Measurements from ENCODE around the gene TUB. TPM values are rescaled to one million over a fixed set of nuclear protein-coding genes. Genes with fewer than 3 reads are reported as not detected.

The TUB gene
- total and polyA plus RNA-seq, 8 donors: 0.68 to 2.2 (median 1.5) TPM

DNA sequence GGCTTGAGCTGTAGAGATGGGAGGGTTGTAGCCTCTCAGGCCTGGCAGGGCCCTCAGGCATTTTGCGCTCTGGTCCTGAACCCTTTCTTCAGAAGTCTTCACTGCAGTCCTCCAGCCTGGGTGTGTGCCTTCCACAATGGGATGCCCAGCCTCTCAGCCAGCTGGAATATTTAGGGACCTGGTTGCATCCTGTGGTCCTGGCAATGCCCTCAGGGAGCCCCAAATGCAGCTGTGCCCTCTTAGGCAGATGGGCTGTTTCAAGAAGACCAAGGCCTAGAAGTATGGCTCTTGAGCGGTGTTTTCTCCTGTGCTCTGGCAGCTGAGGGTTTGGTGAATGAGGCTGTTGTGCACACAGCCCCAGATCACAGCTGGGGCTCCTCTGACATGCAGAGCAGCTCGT, 6.7 kb downstream of the TUB start:
- intact Hi-C loops (cut with DNase I): loop anchor here in 1 of 3 donors (5.0 kb wide), 1 partner anchor 55 kb away; no protein-coding TSS in a partner anchor
- Histone ChIP-seq H3K4me3 (no peak overlapping the region), H3K27ac (no peak overlapping the region), H3K27me3 (no peaks in the 10 kb centered on the region), H3K36me3 (no peaks in the 10 kb centered on the region), H3K4me1 (no peaks in the 10 kb centered on the region), H3K9me3 (no peaks in the 10 kb centered on the region)
- FAIRE-seq (no peak), ATAC-seq (no peak), DNase-seq (peak in 1 of 6 donors; percentile 13)
- TF ChIP-seq, protein P1, sequence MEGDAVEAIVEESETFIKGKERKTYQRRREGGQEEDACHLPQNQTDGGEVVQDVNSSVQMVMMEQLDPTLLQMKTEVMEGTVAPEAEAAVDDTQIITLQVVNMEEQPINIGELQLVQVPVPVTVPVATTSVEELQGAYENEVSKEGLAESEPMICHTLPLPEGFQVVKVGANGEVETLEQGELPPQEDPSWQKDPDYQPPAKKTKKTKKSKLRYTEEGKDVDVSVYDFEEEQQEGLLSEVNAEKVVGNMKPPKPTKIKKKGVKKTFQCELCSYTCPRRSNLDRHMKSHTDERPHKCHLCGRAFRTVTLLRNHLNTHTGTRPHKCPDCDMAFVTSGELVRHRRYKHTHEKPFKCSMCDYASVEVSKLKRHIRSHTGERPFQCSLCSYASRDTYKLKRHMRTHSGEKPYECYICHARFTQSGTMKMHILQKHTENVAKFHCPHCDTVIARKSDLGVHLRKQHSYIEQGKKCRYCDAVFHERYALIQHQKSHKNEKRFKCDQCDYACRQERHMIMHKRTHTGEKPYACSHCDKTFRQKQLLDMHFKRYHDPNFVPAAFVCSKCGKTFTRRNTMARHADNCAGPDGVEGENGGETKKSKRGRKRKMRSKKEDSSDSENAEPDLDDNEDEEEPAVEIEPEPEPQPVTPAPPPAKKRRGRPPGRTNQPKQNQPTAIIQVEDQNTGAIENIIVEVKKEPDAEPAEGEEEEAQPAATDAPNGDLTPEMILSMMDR (IDR thresholded peaks at IDR 0.05): no peak
- WGBS, 2 donors: 68 to 75% methylated on average over 3 of the region's 3 CpGs

GRCh38 chr11:8089791-8090510, 8.9 kb downstream of the TUB start:
- Histone ChIP-seq H3K9me3 (no peaks in the 10 kb centered on the region), H3K36me3 (no peaks in the 10 kb centered on the region), H3K4me3 (no peak overlapping the region), H3K4me1 (no peaks in the 10 kb centered on the region), H3K27me3 (no peaks in the 10 kb centered on the region), H3K27ac (no peak overlapping the region)
- FAIRE-seq (no peak), DNase-seq (peak in 2 of 6 donors; percentile 9 to 14), ATAC-seq (no peak)
- intact Hi-C loops (cut with DNase I): loop anchor here in 2 of 3 donors (5.0 kb wide), 2 partner anchors 58 to 83 kb away; no protein-coding TSS in a partner anchor
- WGBS, 2 donors: 82% methylated on average over 17 of the region's 17 CpGs
- TF ChIP-seq, protein P1 (IDR thresholded peaks at IDR 0.05): no peak

DNA sequence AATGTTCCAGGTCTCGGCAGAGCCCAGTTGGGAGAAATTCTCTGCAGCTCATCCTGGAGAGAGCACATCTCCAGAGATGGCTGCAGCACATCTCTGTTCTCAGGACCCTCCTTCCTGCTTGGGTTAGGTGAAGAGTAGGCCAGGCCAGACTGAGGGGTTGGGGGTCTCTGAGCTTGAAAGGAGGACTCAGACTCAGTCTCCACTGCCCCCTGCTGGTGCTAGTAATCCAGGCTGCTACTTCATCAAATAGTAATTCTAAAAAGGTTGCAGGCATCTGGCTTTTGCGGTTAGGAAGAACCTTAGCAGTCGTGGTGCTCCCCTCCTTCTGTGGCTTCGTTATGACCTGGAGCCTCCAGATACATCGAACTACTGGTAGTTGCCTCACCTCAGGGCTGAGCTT, 9.7 kb downstream of the TUB start:
- FAIRE-seq (no peak), ATAC-seq (peak in 1 of 4 donors; percentile 22), DNase-seq (peak in 1 of 6 donors; percentile 17)
- Histone ChIP-seq H3K4me3 (no peak overlapping the region), H3K36me3 (no peaks in the 10 kb centered on the region), H3K27ac (no peak overlapping the region), H3K9me3 (no peaks in the 10 kb centered on the region), H3K4me1 (no peaks in the 10 kb centered on the region), H3K27me3 (no peaks in the 10 kb centered on the region)
- WGBS, 2 donors: 44 to 45% methylated on average over 5 of the region's 5 CpGs
- intact Hi-C loops (cut with DNase I): loop anchor here in 2 of 3 donors (5.0 kb wide), 1 partner anchor 83 kb away; no protein-coding TSS in a partner anchor
- TF ChIP-seq, protein P1 (IDR thresholded peaks at IDR 0.05): peak in 3 of 4 donors; percentile 22 to 33 (median 23)

GRCh38 chr11:8091721-8092120, 10.7 kb downstream of the TUB start:
- TF ChIP-seq, protein P1 (IDR thresholded peaks at IDR 0.05): no peak
- no peaks in the 10 kb centered on the region for H3K4me1 ChIP-seq
- H3K27ac ChIP-seq: no peak overlapping the region
- no peaks in the 10 kb centered on the region for H3K9me3 ChIP-seq
- H3K27me3 ChIP-seq: no peaks in the 10 kb centered on the region
- no peak for FAIRE-seq
- DNase-seq: peak in 1 of 6 donors; percentile 8
- WGBS, 2 donors: 68 to 74% methylated on average over 5 of the region's 5 CpGs
- no peaks in the 10 kb centered on the region for H3K36me3 ChIP-seq
- no peak for ATAC-seq
- no peak overlapping the region for H3K4me3 ChIP-seq
- intact Hi-C loops (cut with DNase I): loop anchor here in 2 of 3 donors (5.0 kb wide), 1 partner anchor 84 kb away; no protein-coding TSS in a partner anchor

Data from pancreas (tissue), 10 donors.